Tibial artery (tissue), 4 donors: Measurements from ENCODE around the gene HVCN1.
"Not testable (repeated sequence)": the region's sequence is repeated elsewhere in the genome, so short reads cannot be mapped to it uniquely, and the experiment has no call there.

Experiments used
- DNase-seq, 2 donors: peaks; one replicate each; pipeline ENCODE4 v3.0.0-alpha.2; 2019
- H3K27ac ChIP-seq, 2 donors: fragments of 200-600 bp; sonication (generic) in 1 of 2; 1 replicate in 1 of 2; 2 replicates in 1 of 2; pipeline ENCODE4 v1.5.1; 2018 to 2019; ENCODE audit warnings: mild to moderate bottlenecking in 1 of 2
- H3K27me3 ChIP-seq, 2 donors: fragments of 200-600 bp; sonication (generic) in 1 of 2; one replicate each; pipeline versions ENCODE4 v1.5.1 to v1.6.0; 2016 to 2019
- H3K36me3 ChIP-seq, 3 donors: fragments of 200-600 bp; sonication (generic) in 2 of 3; one replicate each; pipeline ENCODE4 v1.5.1; 2016 to 2019; ENCODE audit warnings: mild to moderate bottlenecking in 2 of 3
- H3K4me1 ChIP-seq, 4 donors: fragments of 200-600 bp; sonication (generic) in 2 of 4; 1 replicate in 3 of 4; 2 replicates in 1 of 4; pipeline ENCODE4 v1.5.1; 2016 to 2019
- H3K4me3 ChIP-seq, 2 donors: fragments of 200-600 bp; sonication (generic) in 1 of 2; 1 replicate in 1 of 2; 2 replicates in 1 of 2; pipeline ENCODE4 v1.5.1; 2018 to 2019; ENCODE audit warnings: mild to moderate bottlenecking in 2 of 2
- H3K9me3 ChIP-seq, 3 donors: fragments of 200-600 bp; sonication (generic) in 1 of 3; one replicate each; pipeline ENCODE4 v1.5.1; 2016 to 2019
- CTCF ChIP-seq, 2 experiments: fragments of 200-600 bp in 1 of 2; fragments of 450-650 bp in 1 of 2; IDR thresholded peaks; one replicate each; pipeline ENCODE4 v1.5.1; 2017 to 2019; ENCODE audit warnings: antibody characterized with exemption in 2 of 2, mild to moderate bottlenecking in 1 of 2, moderate library complexity in 1 of 2
- intact Hi-C: fragments of 100-400 bp; cut with DNase I; formaldehyde crosslinking; loops from one replicate; pipeline ENCODE4 v1.15.0; 2023; ENCODE audit warnings: low total_unique reads

The HVCN1 gene, protein sequence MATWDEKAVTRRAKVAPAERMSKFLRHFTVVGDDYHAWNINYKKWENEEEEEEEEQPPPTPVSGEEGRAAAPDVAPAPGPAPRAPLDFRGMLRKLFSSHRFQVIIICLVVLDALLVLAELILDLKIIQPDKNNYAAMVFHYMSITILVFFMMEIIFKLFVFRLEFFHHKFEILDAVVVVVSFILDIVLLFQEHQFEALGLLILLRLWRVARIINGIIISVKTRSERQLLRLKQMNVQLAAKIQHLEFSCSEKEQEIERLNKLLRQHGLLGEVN

DNA sequence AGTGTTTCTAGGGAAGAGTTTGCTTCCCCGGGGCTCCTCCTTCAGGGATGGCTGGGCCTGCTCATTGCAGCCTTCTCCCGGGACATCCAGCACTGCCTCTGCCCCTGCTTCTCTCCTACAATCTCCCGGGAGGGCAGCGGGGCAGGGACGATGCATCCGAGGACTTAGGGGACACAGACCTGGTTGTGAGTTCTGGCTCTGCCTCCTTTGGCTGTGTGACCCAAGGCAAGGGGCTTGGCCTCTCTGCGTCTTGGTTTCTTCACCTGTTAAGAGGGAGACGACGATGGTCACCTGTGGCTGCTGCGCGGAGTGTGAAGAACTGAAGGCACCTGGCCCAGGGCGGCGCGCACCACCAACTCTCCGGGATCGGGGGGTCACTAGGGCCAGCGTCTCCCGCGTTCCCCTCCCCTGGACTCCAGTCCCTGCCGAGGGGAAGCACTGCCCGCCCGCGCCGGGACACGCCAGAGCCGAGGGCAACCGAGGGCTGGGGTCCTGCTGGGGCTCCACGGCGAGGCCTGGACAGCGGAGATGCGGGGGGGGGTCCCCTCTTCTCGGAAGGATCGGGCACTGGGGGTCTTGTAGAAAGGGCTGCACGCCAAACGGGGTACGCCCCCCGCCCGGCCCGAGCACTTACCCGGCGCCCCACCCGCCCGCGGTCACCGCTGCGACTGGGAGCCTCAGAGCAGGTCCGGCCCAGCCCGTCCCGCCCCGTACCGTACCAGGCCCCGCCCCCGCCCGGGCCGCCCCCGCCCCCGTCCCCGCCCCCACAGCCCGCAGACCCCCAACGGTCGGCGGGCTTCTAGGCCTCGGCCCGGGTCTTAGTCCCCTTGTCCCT, at the start of gene HVCN1:
Gene HVCN1 (minus strand): TSS at position 670 of the 835 bp plus-strand sequence. CDS start 5,870 bp downstream, outside the sequence.
- Histone ChIP-seq H3K27ac (peak within 1 kb of the TSS; percentile 78 to 80), H3K27me3 (no peaks in the 10 kb centered on the region), H3K4me1 (peaks cover 0 to 24% (median 14%) of the 10 kb centered on the region in 4 donors), H3K36me3 (no peaks in the 10 kb centered on the region), H3K9me3 (no peaks in the 10 kb centered on the region), H3K4me3 (peak within 1 kb of the TSS; percentile 70 to 72)
- peak; percentile 48 to 78 for DNase-seq
- TF ChIP-seq CTCF (IDR thresholded peaks at IDR 0.05): no peak
- intact Hi-C loops: no loop called here

- TF ChIP-seq CTCF (IDR thresholded peaks at IDR 0.05): no peak
- Histone ChIP-seq H3K4me1 (peaks cover 0 to 70% (median 44%) of the 10 kb centered on the region in 4 donors), H3K27ac (no peak overlapping the region), H3K36me3 (peaks cover 0 to 14% (median 0%) of the 10 kb centered on the region in 3 donors), H3K27me3 (no peaks in the 10 kb centered on the region), H3K4me3 (no peak overlapping the region), H3K9me3 (no peaks in the 10 kb centered on the region)
- DNase-seq: no peak
- intact Hi-C loops: no loop called here
Measured at GRCh38 chr12:110737532-110737931, 48.6 kb upstream of the HVCN1 start.

- intact Hi-C loops, H3K27ac ChIP-seq, H3K4me3 ChIP-seq, DNase-seq, H3K9me3 ChIP-seq, H3K27me3 ChIP-seq: not testable (repeated sequence)
- H3K36me3 ChIP-seq: peaks cover 0 to 14% (median 0%) of the 10 kb centered on the region in 3 donors
- H3K4me1 ChIP-seq: peaks cover 0 to 72% (median 44%) of the 10 kb centered on the region in 4 donors
Measured at GRCh38 chr12:110737016-110737415, 48.1 kb upstream of the HVCN1 start.

DNA sequence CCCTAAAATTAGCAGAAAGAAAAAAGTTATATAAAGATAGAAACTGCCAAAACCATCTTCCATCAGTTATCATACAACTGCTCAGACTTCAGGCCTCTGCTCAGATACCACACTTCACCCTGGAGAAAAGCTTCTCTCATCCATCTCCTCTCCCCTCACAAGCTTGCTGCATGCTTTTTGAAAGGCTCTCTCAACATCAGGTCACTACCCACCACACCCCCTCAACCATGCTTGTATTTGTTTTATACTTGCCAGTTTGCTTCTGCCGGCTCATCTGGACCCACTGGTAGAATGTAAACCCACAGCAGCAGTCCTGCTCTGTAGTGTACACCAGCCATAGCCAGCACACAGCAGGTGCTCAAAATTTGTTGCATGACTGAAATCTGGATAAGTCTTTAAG, 45.0 kb upstream of the HVCN1 start:
- Histone ChIP-seq H3K36me3 (peaks cover 22 to 36% (median 25%) of the 10 kb centered on the region in 3 donors), H3K4me3 (no peak overlapping the region), H3K4me1 (peaks cover 0 to 45% (median 28%) of the 10 kb centered on the region in 4 donors), H3K27ac (no peak overlapping the region), H3K9me3 (no peaks in the 10 kb centered on the region), H3K27me3 (no peaks in the 10 kb centered on the region)
- TF ChIP-seq CTCF (IDR thresholded peaks at IDR 0.05): no peak
- intact Hi-C loops: no loop called here
- DNase-seq: no peak

GRCh38 chr12:110733089-110733715, 44.3 kb upstream of the HVCN1 start:
- H3K27me3 ChIP-seq: no peaks in the 10 kb centered on the region
- H3K4me3 ChIP-seq: no peak overlapping the region
- peaks cover 0 to 38% (median 21%) of the 10 kb centered on the region in 4 donors for H3K4me1 ChIP-seq
- TF ChIP-seq CTCF (IDR thresholded peaks at IDR 0.05): no peak
- no peaks in the 10 kb centered on the region for H3K9me3 ChIP-seq
- H3K36me3 ChIP-seq: peaks cover 24 to 43% (median 27%) of the 10 kb centered on the region in 3 donors
- no peak overlapping the region for H3K27ac ChIP-seq
- intact Hi-C loops: no loop called here
- DNase-seq: no peak
